Subcutaneous abdominal adipose tissue (tissue), 5 donors: ENCODE data around the gene BMX.
A peak's percentile ranks its signal among the peaks of the same experiment; 100 is the strongest.

Experiments
- H3K27ac ChIP-seq: one replicate; pipeline ENCODE4 v1.7.0; 2013; ENCODE audit warnings: low read depth, mild to moderate bottlenecking, inconsistent platforms, low read length, moderate library complexity
- H3K27me3 ChIP-seq, 5 donors: one replicate each; pipeline ENCODE4 v1.7.0; 2013; ENCODE audit warnings: low read length in 5 of 5, inconsistent platforms in 1 of 5; ENCODE audit not compliant: control insufficient read depth in 5 of 5, insufficient read depth in 4 of 5
- H3K36me3 ChIP-seq, 5 donors: one replicate each; pipeline ENCODE4 v1.7.0; 2013; ENCODE audit warnings: low read length in 5 of 5; ENCODE audit not compliant: control insufficient read depth in 5 of 5, insufficient read depth in 5 of 5
- H3K4me1 ChIP-seq, 5 donors: one replicate each; pipeline ENCODE4 v1.7.0; 2013; ENCODE audit warnings: low read length in 5 of 5, mild to moderate bottlenecking in 3 of 5, moderate library complexity in 1 of 5; ENCODE audit not compliant: control insufficient read depth in 5 of 5, insufficient read depth in 5 of 5
- H3K4me3 ChIP-seq, 5 donors: one replicate each; pipeline ENCODE4 v1.7.0; 2013; ENCODE audit warnings: low read length in 5 of 5, low read depth in 1 of 5
- H3K9ac ChIP-seq, 5 donors: one replicate each; pipeline ENCODE4 v1.7.0; 2013; ENCODE audit warnings: low read length in 5 of 5, mild to moderate bottlenecking in 4 of 5, moderate library complexity in 3 of 5
- H3K9me3 ChIP-seq, 5 donors: one replicate each; pipeline ENCODE4 v1.7.0; 2013; ENCODE audit warnings: low read length in 5 of 5; ENCODE audit not compliant: control insufficient read depth in 5 of 5
- donor health status: healthy.
- donor health status: healthy.
- donor health status: healthy.
- donor health status: healthy.
- donor health status: healthy.

Gene BMX

GRCh38 chrX:15475021-15475420 is 25.6 kb upstream of the BMX start:
- Histone ChIP-seq H3K36me3 (peaks cover 6 to 24% (median 7%) of the 10 kb centered on the region in 5 donors), H3K27ac (no peak overlapping the region), H3K4me1 (peaks cover 0 to 4% (median 3%) of the 10 kb centered on the region in 5 donors), H3K9ac (no peak overlapping the region), H3K4me3 (no peak overlapping the region), H3K9me3 (no peaks in the 10 kb centered on the region), H3K27me3 (peaks cover 0 to 6% (median 0%) of the 10 kb centered on the region in 5 donors)

DNA sequence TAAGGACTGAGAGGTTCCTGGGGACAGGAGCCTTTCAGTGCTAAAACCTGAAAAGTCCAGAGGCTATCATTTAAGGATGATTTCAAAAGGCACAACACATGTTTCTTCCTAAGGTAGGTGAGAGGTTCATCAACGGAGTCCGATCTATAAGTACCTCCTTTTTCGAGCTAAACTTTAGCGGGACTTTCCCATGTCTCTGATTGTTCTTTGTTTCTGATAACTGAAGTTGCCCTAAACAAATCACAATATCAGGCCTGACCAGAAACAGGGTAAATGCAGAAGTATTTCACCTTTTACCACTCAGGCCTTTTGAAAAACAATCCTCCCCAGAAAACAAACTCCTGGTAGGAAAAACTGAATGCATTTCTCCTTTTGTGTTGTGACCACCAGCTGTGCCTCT is 25.1 kb upstream of the BMX start:
- Histone ChIP-seq H3K27me3 (peaks cover 0 to 6% (median 0%) of the 10 kb centered on the region in 5 donors), H3K27ac (no peak overlapping the region), H3K36me3 (peaks cover 6 to 24% (median 7%) of the 10 kb centered on the region in 5 donors), H3K4me1 (peaks cover 0 to 4% (median 3%) of the 10 kb centered on the region in 5 donors), H3K9me3 (no peaks in the 10 kb centered on the region), H3K4me3 (no peak overlapping the region), H3K9ac (no peak overlapping the region)

GRCh38 chrX:15483891-15484290 is 16.7 kb upstream of the BMX start:
- Histone ChIP-seq H3K9me3 (no peaks in the 10 kb centered on the region), H3K36me3 (peaks cover 0 to 5% (median 0%) of the 10 kb centered on the region in 5 donors), H3K4me1 (no peaks in the 10 kb centered on the region), H3K27me3 (no peaks in the 10 kb centered on the region), H3K9ac (no peak overlapping the region), H3K27ac (no peak overlapping the region), H3K4me3 (no peak overlapping the region)

- Histone ChIP-seq H3K36me3 (peaks cover 0 to 9% (median 0%) of the 10 kb centered on the region in 5 donors), H3K27ac (no peak overlapping the region), H3K27me3 (peaks cover 0 to 14% (median 8%) of the 10 kb centered on the region in 5 donors), H3K4me3 (peak overlapping the region; percentile 65 to 73 (median 70)), H3K9me3 (no peaks in the 10 kb centered on the region), H3K9ac (peak overlapping the region in 3 of 5 donors; percentile 48 to 77 (median 63)), H3K4me1 (peaks cover 0 to 20% (median 15%) of the 10 kb centered on the region in 5 donors)
These were observed 8.1 kb upstream of the BMX start for GRCh38 chrX:15492469-15492868.

- Histone ChIP-seq H3K4me1 (peaks cover 0 to 20% (median 15%) of the 10 kb centered on the region in 5 donors), H3K9ac (peak within 1 kb of the TSS in 4 of 5 donors; percentile 46 to 77 (median 56)), H3K4me3 (peak within 1 kb of the TSS; percentile 65 to 73 (median 70)), H3K36me3 (peaks cover 0 to 9% (median 0%) of the 10 kb centered on the region in 5 donors), H3K9me3 (no peaks in the 10 kb centered on the region), H3K27ac (peak within 1 kb of the TSS; percentile 6), H3K27me3 (peaks cover 0 to 14% (median 8%) of the 10 kb centered on the region in 5 donors)
These were observed 7.3 kb upstream of the BMX start, which contains the start of gene PIR for GRCh38 chrX:15493118-15493962. PIR (minus strand) TSS chrX:15493333; CDS start chrX:15491257, 2,076 bp downstream.

DNA sequence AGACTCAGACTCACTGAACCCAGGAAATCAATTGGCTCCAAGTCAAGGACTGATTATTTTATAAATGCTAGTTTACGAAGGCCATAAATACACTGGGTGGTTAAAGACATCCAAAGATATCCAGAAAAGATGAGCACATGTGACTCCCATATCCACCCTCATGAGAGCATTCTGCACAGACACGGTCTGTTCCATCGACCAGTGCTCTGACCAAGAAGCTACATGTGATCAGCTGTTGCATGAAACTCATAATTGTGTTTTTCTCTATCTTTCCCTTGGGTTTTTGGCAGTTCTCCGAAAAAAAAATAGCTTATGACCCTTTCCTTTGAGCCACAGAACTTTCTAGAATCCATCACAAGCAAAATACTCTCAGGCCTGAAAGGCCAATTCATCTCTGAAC is 4.8 kb upstream of the BMX start:
- H3K27ac ChIP-seq, result no peak overlapping the region
- H3K4me3 ChIP-seq, result no peak overlapping the region
- H3K4me1 ChIP-seq, result peaks cover 2 to 24% (median 16%) of the 10 kb centered on the region in 5 donors
- H3K36me3 ChIP-seq, result peaks cover 0 to 2% (median 0%) of the 10 kb centered on the region in 5 donors
- no peak overlapping the region for H3K9ac ChIP-seq
- no peaks in the 10 kb centered on the region for H3K9me3 ChIP-seq
- H3K27me3 ChIP-seq, result peaks cover 0 to 16% (median 11%) of the 10 kb centered on the region in 5 donors

DNA sequence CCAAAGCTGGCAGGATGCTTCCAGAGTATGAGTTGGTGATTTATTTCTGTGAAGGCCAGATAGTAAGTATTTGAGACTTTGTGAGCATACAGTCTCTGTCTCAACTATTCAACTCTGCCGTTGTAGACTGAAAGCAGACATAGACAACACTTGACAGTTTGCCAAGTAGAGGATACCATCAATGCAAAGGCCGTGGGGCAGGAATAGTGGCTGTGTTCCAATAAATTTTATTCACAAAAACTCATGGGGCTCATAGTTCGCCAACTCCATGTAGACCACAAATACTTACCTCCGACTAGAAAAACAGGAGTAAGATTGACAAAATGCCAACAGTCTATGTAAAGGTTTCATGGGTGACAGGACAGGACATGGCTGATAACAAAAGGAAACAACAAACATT is 3.8 kb upstream of the BMX start:
- Histone ChIP-seq H3K9ac (no peak overlapping the region), H3K4me3 (no peak overlapping the region), H3K27me3 (peaks cover 0 to 19% (median 13%) of the 10 kb centered on the region in 5 donors), H3K36me3 (no peaks in the 10 kb centered on the region), H3K9me3 (no peaks in the 10 kb centered on the region), H3K27ac (no peak overlapping the region), H3K4me1 (peaks cover 2 to 20% (median 11%) of the 10 kb centered on the region in 5 donors)

GRCh38 chrX:15497865-15498264 is 2.7 kb upstream of the BMX start:
- H3K27ac ChIP-seq, result no peak overlapping the region
- H3K36me3 ChIP-seq, result no peaks in the 10 kb centered on the region
- H3K4me3 ChIP-seq, result no peak overlapping the region
- no peak overlapping the region for H3K9ac ChIP-seq
- no peaks in the 10 kb centered on the region for H3K9me3 ChIP-seq
- peaks cover 0 to 24% (median 17%) of the 10 kb centered on the region in 5 donors for H3K27me3 ChIP-seq
- H3K4me1 ChIP-seq, result peaks cover 0 to 11% (median 2%) of the 10 kb centered on the region in 5 donors

DNA sequence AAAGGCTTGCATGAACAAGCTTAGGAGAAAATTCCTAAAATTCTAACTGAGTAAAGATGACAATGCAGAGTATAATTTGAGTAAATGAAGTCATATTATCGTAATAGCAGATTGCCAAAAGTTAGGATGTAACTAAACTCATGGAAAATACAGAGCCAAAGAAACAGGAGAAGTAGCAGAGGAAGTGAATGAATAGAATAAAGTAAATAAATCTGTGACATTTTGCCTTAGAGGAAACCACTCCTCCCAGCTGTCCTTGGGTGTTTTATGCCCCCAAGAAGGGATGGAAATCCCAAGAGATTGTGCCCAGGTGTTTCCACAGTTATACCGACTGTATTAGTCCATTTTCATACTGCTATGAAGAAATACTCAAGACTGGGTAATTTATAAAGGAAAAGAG is 1.9 kb upstream of the BMX start:
- Histone ChIP-seq H3K4me1 (peaks cover 0 to 6% (median 2%) of the 10 kb centered on the region in 5 donors), H3K9ac (no peak overlapping the region), H3K27me3 (peaks cover 0 to 29% (median 17%) of the 10 kb centered on the region in 5 donors), H3K4me3 (no peak overlapping the region), H3K36me3 (no peaks in the 10 kb centered on the region), H3K27ac (no peak overlapping the region), H3K9me3 (no peaks in the 10 kb centered on the region)

DNA sequence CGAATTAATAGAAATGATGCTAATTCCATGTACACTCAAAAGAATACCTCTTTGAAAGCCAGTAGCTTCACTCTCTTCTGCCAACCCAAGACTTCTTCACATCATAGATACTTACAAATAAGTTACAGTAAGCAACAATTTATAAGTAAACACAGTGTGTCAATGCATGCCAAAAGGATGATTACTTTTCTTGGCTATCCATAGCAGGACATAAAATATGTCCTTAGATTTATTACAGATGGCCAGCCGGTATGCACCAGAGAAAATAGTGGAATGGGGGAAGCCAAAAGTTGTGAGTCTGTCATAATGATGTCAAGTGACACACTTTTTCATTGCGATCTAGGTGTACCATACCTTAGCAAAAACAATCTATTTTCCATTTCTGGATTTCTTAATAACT is 631 bp upstream of the BMX start:
- H3K4me1 ChIP-seq, result peaks cover 0 to 6% (median 2%) of the 10 kb centered on the region in 5 donors
- peak overlapping the region in 1 of 5 donors; percentile 47 for H3K4me3 ChIP-seq
- no peaks in the 10 kb centered on the region for H3K36me3 ChIP-seq
- H3K27ac ChIP-seq, result no peak overlapping the region
- peaks cover 4 to 31% (median 14%) of the 10 kb centered on the region in 5 donors for H3K27me3 ChIP-seq
- no peak overlapping the region for H3K9ac ChIP-seq
- H3K9me3 ChIP-seq, result no peaks in the 10 kb centered on the region
